Aorta (tissue), 5 donors: ENCODE data around the gene FRS3. TPM values are rescaled to one million over a fixed set of nuclear protein-coding genes. Genes with fewer than 3 reads are reported as not detected.

ENCODE experiments used
- ATAC-seq: fragments of 200-7000 bp; cut with Tn5 transposase; one replicate; pipeline ENCODE4 v1.9.1; 2022; ENCODE audit warnings: moderate library complexity; ENCODE audit not compliant: low FRiP score
- DNase-seq, 2 donors: peaks; one replicate each; pipeline ENCODE4 v3.0.0-alpha.2; 2020
- H3K27ac ChIP-seq, 2 donors: one replicate each; pipeline ENCODE4 v1.5.1; 2013; ENCODE audit warnings: low read length in 2 of 2, mild to moderate bottlenecking in 2 of 2, moderate library complexity in 2 of 2, control low read depth in 1 of 2, inconsistent platforms in 1 of 2, low read depth in 1 of 2
- H3K27me3 ChIP-seq, 2 donors: one replicate each; pipeline ENCODE4 v1.6.1; 2013; ENCODE audit warnings: control low read depth in 1 of 2, low read length in 1 of 2, mild to moderate bottlenecking in 1 of 2, moderate library complexity in 1 of 2; ENCODE audit not compliant: insufficient read depth in 2 of 2, control insufficient read depth in 1 of 2
- H3K36me3 ChIP-seq, 2 donors: one replicate each; pipeline ENCODE4 v1.6.1; 2013; ENCODE audit warnings: control low read depth in 1 of 2, low read length in 1 of 2, mild to moderate bottlenecking in 1 of 2; ENCODE audit not compliant: insufficient read depth in 2 of 2, control insufficient read depth in 1 of 2
- H3K4me1 ChIP-seq, 2 donors: one replicate each; pipeline ENCODE4 v1.6.1; 2013; ENCODE audit warnings: low read length in 2 of 2, control low read depth in 1 of 2, mild to moderate bottlenecking in 1 of 2, moderate library complexity in 1 of 2; ENCODE audit not compliant: insufficient read depth in 2 of 2, control insufficient read depth in 1 of 2
- H3K4me3 ChIP-seq, 2 donors: one replicate each; pipeline ENCODE4 v1.5.1; 2013; ENCODE audit warnings: low read length in 2 of 2, control low read depth in 1 of 2, mild to moderate bottlenecking in 1 of 2
- H3K9me3 ChIP-seq: one replicate; pipeline ENCODE4 v1.6.1; 2013; ENCODE audit warnings: mild to moderate bottlenecking, low read length; ENCODE audit not compliant: control insufficient read depth
- WGBS, 2 donors: extraction: QIAGEN DNeasy Blood & Tissue Kit; methylation state at CpG; one replicate each; pipeline ENCODE4 v1.1.7; 2013; 5-methylcytosine and 5-hydroxymethylcytosine counted together
- intact Hi-C, 2 donors: fragments of 100-400 bp; cut with DNase I; formaldehyde crosslinking; loops; one replicate each; pipeline versions ENCODE4 v1.14.2 to v1.15.0; 2022
- polyA plus RNA-seq, 2 donors: library from polyadenylated mRNA; stranded (reverse); fragments of 200-250 nt; gene quantifications; one replicate each; pipeline ENCODE4 v1.2.3, GENCODE V29; 2013
- total RNA-seq, 2 donors: library from RNA; stranded (reverse); fragmentation: NEBNext Ultra II Directional; extraction: Animal tissue kit (Norgen Biotek cat#: 25700); gene quantifications; one replicate each; pipeline ENCODE4 v1.2.1, GENCODE V29; 2021
- donor health status: healthy with polysubstance abuse.
- donor health status: Bipolar disorder and iron deficiency.
- donor health status: DM: no; HTN: no; CAD: no.
- donor health status: DM: no; HTN: no; CAD: no.
- donor health status: DM: yes; HTN: yes; CAD: no.

FRS3 gene
- total and polyA plus RNA-seq, 4 donors: 1.0 to 16.2 (median 4.5) TPM

DNA sequence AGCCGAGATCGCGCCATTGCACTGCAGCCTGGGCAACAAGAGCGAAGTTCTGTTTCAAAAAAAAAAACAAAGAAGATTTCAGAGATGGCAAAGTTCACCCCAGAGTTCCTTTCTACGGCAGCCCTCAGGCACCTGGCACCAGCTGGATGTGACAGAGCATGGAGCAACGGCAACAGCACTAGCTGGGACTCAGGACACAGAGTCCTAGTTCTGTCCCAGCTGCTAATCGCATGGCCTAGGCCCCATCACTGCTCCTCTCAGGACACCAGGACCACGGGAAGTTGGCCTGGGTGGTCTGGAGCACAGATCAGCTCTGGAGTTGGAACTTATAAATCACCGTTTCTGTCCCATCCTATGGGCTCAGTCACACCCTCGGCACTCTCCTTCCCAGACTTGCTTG lies 33.6 kb downstream of the FRS3 start:
- Histone ChIP-seq H3K27ac (no peak overlapping the region), H3K27me3 (no peaks in the 10 kb centered on the region), H3K4me3 (no peak overlapping the region), H3K36me3 (no peaks in the 10 kb centered on the region), H3K4me1 (no peaks in the 10 kb centered on the region), H3K9me3 (no peaks in the 10 kb centered on the region)
- intact Hi-C loops: no loop called here
- DNase-seq: peak in 1 of 2 donors; percentile 2
- ATAC-seq: no peak
- WGBS, 2 donors: 91 to 92% methylated on average over 10 of the region's 10 CpGs

DNA sequence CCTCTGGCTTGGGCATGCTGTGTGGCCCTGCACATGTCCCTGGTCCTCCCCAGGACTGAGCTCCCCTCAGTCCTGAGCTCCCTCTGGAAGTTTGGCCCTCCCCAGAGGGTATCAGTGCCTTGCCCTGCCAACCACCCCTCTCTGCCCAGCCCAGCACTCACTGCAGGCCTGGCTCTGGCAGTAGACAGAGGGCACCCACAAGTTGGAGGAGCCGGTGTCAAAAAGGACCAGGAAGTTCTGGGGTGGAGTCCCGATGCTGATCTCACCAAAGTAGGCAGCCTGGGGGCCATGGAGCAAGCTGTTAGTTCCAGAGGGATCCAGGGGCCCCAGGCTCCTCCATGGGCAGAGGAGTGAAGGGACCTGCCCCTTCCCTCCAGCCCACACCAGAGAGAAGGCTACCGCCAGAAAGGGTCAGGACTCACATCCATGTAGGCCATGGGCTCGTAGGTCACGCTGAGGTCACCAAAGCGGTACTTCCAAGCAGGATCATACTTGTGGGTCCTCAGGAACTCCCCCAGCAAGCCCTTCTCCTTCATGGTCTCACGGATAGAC lies 35.4 kb downstream of the FRS3 start:
- Histone ChIP-seq H3K27me3 (no peaks in the 10 kb centered on the region), H3K9me3 (no peaks in the 10 kb centered on the region), H3K4me3 (no peak overlapping the region), H3K27ac (no peak overlapping the region), H3K36me3 (no peaks in the 10 kb centered on the region), H3K4me1 (no peaks in the 10 kb centered on the region)
- ATAC-seq (no peak), DNase-seq (peak in 1 of 2 donors; percentile 26)
- intact Hi-C loops: no loop called here
- WGBS, 2 donors: 86 to 87% methylated on average over 7 of the region's 7 CpGs

GRCh38 chr6:41743406-41744235 lies 36.1 kb downstream of the FRS3 start:
- no peaks in the 10 kb centered on the region for H3K9me3 ChIP-seq
- intact Hi-C loops: no loop called here
- no peaks in the 10 kb centered on the region for H3K27me3 ChIP-seq
- ATAC-seq (no peak), DNase-seq (peak in 1 of 2 donors; percentile 30)
- WGBS, 2 donors: 86 to 90% methylated on average over 6 of the region's 6 CpGs
- no peaks in the 10 kb centered on the region for H3K4me1 ChIP-seq
- no peak overlapping the region for H3K27ac ChIP-seq
- H3K4me3 ChIP-seq: no peak overlapping the region
- no peaks in the 10 kb centered on the region for H3K36me3 ChIP-seq

GRCh38 chr6:41741625-41742490 lies 37.8 kb downstream of the FRS3 start:
- Histone ChIP-seq H3K9me3 (no peaks in the 10 kb centered on the region), H3K27ac (no peak overlapping the region), H3K36me3 (no peaks in the 10 kb centered on the region), H3K27me3 (no peaks in the 10 kb centered on the region), H3K4me1 (no peaks in the 10 kb centered on the region), H3K4me3 (no peak overlapping the region)
- intact Hi-C loops: no loop called here
- 89 to 92% methylated on average over 20 of the region's 20 CpGs for WGBS, 2 donors
- ATAC-seq (no peak), DNase-seq (peak in 1 of 2 donors; percentile 32)

DNA sequence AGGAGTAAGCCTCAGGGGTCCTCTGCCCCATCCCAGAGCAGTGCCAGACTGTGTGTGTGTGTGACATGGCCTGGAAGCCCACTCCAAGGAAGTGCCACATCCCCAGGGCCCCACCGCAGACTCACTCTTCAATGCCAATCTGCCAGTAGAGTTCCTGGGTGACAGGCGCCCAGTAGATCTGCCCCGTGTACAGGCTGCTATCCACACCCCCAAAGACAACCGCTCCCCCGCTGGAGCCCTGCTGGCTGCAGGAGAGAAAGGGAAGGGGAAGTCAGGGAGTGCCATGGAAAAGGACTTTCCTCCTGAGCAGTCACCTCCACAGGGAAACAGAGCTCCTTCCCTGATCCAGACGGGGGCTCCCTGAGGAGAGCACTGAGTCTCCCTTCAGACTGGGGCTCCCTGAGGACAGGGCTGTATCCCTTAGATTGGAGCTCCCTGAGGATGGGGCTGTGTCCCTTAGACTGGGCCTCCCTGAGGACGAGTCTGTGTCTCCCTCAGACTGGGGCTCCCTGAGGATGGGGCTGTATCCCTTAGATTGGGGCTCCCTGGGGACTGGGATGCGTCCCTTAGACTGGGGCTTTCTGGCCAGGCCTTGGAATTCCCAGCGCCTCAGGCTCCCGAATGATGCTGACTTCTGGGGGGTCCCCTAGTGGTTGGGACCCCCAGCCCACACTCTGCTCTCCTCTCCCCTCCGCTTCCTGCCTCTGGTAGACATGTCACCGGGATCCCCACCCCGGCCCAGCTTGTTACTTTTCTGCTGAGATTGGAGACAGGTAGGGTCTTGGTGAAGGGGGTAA lies 39.1 kb downstream of the FRS3 start:
- intact Hi-C loops: no loop called here
- H3K27ac ChIP-seq: no peak overlapping the region
- H3K4me3 ChIP-seq: no peak overlapping the region
- H3K36me3 ChIP-seq: no peaks in the 10 kb centered on the region
- H3K27me3 ChIP-seq: no peaks in the 10 kb centered on the region
- no peaks in the 10 kb centered on the region for H3K9me3 ChIP-seq
- WGBS, 2 donors: 90% methylated on average over 13 of the region's 13 CpGs
- ATAC-seq: no peak
- DNase-seq: peak in 1 of 2 donors; percentile 32
- no peaks in the 10 kb centered on the region for H3K4me1 ChIP-seq

DNA sequence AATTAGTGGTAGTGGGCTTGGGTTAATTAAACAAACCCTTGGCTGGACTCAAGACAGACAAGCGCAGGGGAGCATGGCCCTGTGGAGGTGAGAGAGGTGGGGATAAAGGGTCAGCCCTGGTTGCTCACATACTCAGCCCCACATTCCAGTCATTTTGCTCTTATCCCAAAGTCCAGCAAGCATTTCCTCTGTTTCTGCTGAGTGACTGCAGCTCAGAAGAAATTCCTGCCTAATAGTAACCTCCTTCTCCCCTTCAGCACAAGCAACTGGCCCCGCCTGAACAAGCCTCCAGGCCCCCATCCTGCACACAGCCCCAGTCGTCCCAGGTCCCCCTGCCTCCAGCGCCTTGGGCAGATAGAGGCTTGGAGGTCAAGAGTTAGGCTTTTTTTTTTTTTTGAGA lies 40.7 kb downstream of the FRS3 start:
- DNase-seq (peak in 1 of 2 donors; percentile 3), ATAC-seq (no peak)
- Histone ChIP-seq H3K4me1 (no peaks in the 10 kb centered on the region), H3K36me3 (no peaks in the 10 kb centered on the region), H3K27ac (no peak overlapping the region), H3K4me3 (no peak overlapping the region), H3K9me3 (no peaks in the 10 kb centered on the region), H3K27me3 (no peaks in the 10 kb centered on the region)
- WGBS, 2 donors: 57 to 62% methylated on average over 4 of the region's 4 CpGs
- intact Hi-C loops: no loop called here

GRCh38 chr6:41737591-41738130 lies 42.0 kb downstream of the FRS3 start:
- Histone ChIP-seq H3K9me3 (no peaks in the 10 kb centered on the region), H3K4me1 (no peaks in the 10 kb centered on the region), H3K36me3 (no peaks in the 10 kb centered on the region), H3K4me3 (no peak overlapping the region), H3K27ac (no peak overlapping the region), H3K27me3 (no peaks in the 10 kb centered on the region)
- WGBS, 2 donors: 90 to 92% methylated on average over 6 of the region's 6 CpGs
- intact Hi-C loops: no loop called here
- DNase-seq: peak in 1 of 2 donors; percentile 22
- no peak for ATAC-seq
